HEK293 (cell line): ENCODE results near the gene PAM.
"Not testable (repeated sequence)": the region's sequence is repeated elsewhere in the genome, so short reads cannot be mapped to it uniquely, and the experiment has no call there.

ENCODE experiments used
- CTCF ChIA-PET: fragments of 350-600 bp; formaldehyde crosslinking; extraction: SDS; loops from one replicate; lab custom pipeline; 2021; ENCODE audit warnings: antibody characterized with exemption; lab: Yijun Ruan, JAX
- POLR2A ChIA-PET: fragments of 300-600 bp; formaldehyde crosslinking; extraction: SDS; loops from one replicate; lab custom pipeline; 2020; ENCODE audit warnings: antibody characterized with exemption, inconsistent platforms; lab: Yijun Ruan, JAX
- H3K27ac ChIP-seq: fragments of 200-500 bp; sonication (Bioruptor generic); 2 replicates; pipeline ENCODE4 v1.5.1; 2014; ENCODE audit warnings: low read depth, low read length, control low read depth, inconsistent platforms; ENCODE audit errors: extremely low read depth
- H3K36me3 ChIP-seq, 2 experiments: fragments of 200-500 bp in 1 of 2; sonication (Bioruptor generic) in 1 of 2; 1 replicate in 1 of 2; 2 replicates in 1 of 2; pipeline ENCODE4 v1.5.1; 2014 to 2017; ENCODE audit warnings: inconsistent platforms in 2 of 2, low read length in 2 of 2; ENCODE audit not compliant: control insufficient read depth in 2 of 2, insufficient read depth in 1 of 2
- H3K4me1 ChIP-seq: fragments of 200-500 bp; sonication (Bioruptor generic); 2 replicates; pipeline ENCODE4 v1.5.1; 2014; ENCODE audit warnings: mild to moderate bottlenecking, low read length, inconsistent platforms; ENCODE audit not compliant: control insufficient read depth, insufficient read depth
- H3K4me3 ChIP-seq: 2 replicates; pipeline ENCODE4 v1.5.1; 2011; ENCODE audit warnings: low read depth, mild to moderate bottlenecking, control low read depth, low read length, moderate library complexity
- H3K9me3 ChIP-seq: fragments of 200-500 bp; sonication (Bioruptor generic); 2 replicates; pipeline ENCODE4 v1.5.1; 2014; ENCODE audit warnings: low read depth, low read length, inconsistent platforms; ENCODE audit not compliant: control insufficient read depth, insufficient read depth
- FEZF1 ChIP-seq: fragments of 450-650 bp; formaldehyde crosslinking; IDR thresholded peaks from 2 replicates; pipeline ENCODE4 v1.5.1; 2016; ENCODE audit warnings: missing biosample characterization, missing genetic modification characterization
- IKZF3 ChIP-seq: fragments of 450-650 bp; IDR thresholded peaks from 2 replicates; pipeline ENCODE4 v1.5.0; 2018; ENCODE audit warnings: missing biosample characterization, mild to moderate bottlenecking, missing genetic modification characterization, moderate library complexity
- KLF9 ChIP-seq: fragments of 450-650 bp; formaldehyde crosslinking; IDR thresholded peaks from 2 replicates; pipeline ENCODE4 v1.5.1; 2016; ENCODE audit warnings: missing biosample characterization, missing genetic modification characterization, low read depth
- PRDM1 ChIP-seq: fragments of 450-650 bp; formaldehyde crosslinking; IDR thresholded peaks from 2 replicates; pipeline ENCODE4; 2016; ENCODE audit warnings: missing biosample characterization, missing genetic modification characterization
- ZIC2 ChIP-seq: fragments of 450-650 bp; formaldehyde crosslinking; IDR thresholded peaks from 2 replicates; pipeline ENCODE4 v1.5.1; 2016; ENCODE audit warnings: missing biosample characterization, missing genetic modification characterization
- ZNF202 ChIP-seq: fragments of 450-650 bp; formaldehyde crosslinking; IDR thresholded peaks from 2 replicates; pipeline ENCODE4 v1.5.1; 2016; ENCODE audit warnings: missing biosample characterization, missing genetic modification characterization, borderline replicate concordance
- ZNF600 ChIP-seq: fragments of 450-650 bp; formaldehyde crosslinking; IDR thresholded peaks from 2 replicates; pipeline ENCODE4 v1.5.1; 2016; ENCODE audit warnings: missing biosample characterization, missing genetic modification characterization
- ZNF76 ChIP-seq: fragments of 450-650 bp; formaldehyde crosslinking; IDR thresholded peaks from 2 replicates; pipeline ENCODE4; 2016; ENCODE audit warnings: low read depth, missing biosample characterization, missing genetic modification characterization, borderline replicate concordance
- TF ChIP-seq, protein P1 (sequence below): fragments of 450-650 bp; formaldehyde crosslinking; IDR thresholded peaks from 2 replicates; pipeline ENCODE4 v1.5.1; 2017; ENCODE audit warnings: missing biosample characterization, missing genetic modification characterization
- TF ChIP-seq, protein P2 (sequence below): fragments of 450-650 bp; formaldehyde crosslinking; IDR thresholded peaks from 2 replicates; pipeline ENCODE4 v1.5.1; 2016; ENCODE audit warnings: missing biosample characterization, missing genetic modification characterization
- TF ChIP-seq, protein P3 (sequence below): fragments of 450-650 bp; formaldehyde crosslinking; IDR thresholded peaks from 2 replicates; pipeline ENCODE4 v1.5.1; 2016; ENCODE audit warnings: missing biosample characterization, missing genetic modification characterization
- TF ChIP-seq, protein P4 (sequence below): sonication (generic); formaldehyde crosslinking; IDR thresholded peaks from 2 replicates; pipeline ENCODE4 v1.8.1; 2022; ENCODE audit warnings: mild to moderate bottlenecking, moderate library complexity, missing genetic modification reagents

PAM gene

DNA sequence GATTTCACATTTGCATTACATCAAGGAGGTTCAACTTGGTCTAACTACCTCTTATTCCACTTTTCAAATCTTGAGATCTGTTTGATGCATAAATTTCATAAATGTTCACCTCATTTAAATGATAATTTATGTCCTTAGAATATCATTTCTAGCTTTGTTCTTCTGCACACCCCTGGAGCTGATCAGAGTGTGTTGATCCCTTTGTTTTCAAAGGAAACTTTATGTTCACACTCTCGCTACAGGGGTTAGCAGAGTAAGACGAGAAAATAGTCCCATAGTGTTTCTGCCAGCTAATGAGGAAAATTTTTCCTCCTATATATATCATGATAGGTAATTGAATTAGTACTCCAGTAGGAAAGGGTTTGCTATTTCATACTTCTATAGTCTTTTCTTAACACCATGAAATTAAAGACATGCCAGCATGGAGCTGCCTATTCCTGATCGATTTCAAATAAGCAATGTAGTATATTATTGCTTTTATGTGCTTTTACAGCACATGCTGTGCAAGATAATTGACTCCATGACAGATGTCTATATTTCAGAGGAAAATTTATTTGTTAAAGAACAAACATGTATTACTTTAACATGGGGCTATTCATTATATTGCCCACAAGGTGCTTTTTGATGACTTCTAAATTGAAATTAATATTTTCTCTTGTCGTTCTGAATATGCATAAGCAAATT, 4.8 kb upstream of the PAM start:
- H3K4me1 ChIP-seq: peaks cover 25% of the 10 kb centered on the region
- H3K9me3 ChIP-seq: no peaks in the 10 kb centered on the region
- ChIA-PET CTCF (interaction anchor here (0.7 to 1.5 kb wide), 2 partner anchors 18 to 70 kb away, joined by 3 to 6 read pairs; no protein-coding TSS in a partner anchor), POLR2A (no interaction called here)
- H3K36me3 ChIP-seq: no peaks in the 10 kb centered on the region
- H3K4me3 ChIP-seq: no peak overlapping the region
- TF ChIP-seq, protein P1, sequence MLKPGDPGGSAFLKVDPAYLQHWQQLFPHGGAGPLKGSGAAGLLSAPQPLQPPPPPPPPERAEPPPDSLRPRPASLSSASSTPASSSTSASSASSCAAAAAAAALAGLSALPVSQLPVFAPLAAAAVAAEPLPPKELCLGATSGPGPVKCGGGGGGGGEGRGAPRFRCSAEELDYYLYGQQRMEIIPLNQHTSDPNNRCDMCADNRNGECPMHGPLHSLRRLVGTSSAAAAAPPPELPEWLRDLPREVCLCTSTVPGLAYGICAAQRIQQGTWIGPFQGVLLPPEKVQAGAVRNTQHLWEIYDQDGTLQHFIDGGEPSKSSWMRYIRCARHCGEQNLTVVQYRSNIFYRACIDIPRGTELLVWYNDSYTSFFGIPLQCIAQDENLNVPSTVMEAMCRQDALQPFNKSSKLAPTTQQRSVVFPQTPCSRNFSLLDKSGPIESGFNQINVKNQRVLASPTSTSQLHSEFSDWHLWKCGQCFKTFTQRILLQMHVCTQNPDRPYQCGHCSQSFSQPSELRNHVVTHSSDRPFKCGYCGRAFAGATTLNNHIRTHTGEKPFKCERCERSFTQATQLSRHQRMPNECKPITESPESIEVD (tag by site-specific recombination): peak; percentile 70
- TF ChIP-seq FEZF1 (tag by site-specific recombination) (peak; percentile 47), IKZF3 (tag by site-specific recombination) (0 out of 2 replicates have a peak, but pooled peaks have one; percentile 8), KLF9 (tag by site-specific recombination) (no peak), PRDM1 (tag by site-specific recombination) (0 out of 2 replicates have a peak, but pooled peaks have one; percentile 6), ZIC2 (peak; percentile 25; the same call in 1 of the 2 replicates), ZNF76 (tag by site-specific recombination) (no peak)
- TF ChIP-seq, protein P2, sequence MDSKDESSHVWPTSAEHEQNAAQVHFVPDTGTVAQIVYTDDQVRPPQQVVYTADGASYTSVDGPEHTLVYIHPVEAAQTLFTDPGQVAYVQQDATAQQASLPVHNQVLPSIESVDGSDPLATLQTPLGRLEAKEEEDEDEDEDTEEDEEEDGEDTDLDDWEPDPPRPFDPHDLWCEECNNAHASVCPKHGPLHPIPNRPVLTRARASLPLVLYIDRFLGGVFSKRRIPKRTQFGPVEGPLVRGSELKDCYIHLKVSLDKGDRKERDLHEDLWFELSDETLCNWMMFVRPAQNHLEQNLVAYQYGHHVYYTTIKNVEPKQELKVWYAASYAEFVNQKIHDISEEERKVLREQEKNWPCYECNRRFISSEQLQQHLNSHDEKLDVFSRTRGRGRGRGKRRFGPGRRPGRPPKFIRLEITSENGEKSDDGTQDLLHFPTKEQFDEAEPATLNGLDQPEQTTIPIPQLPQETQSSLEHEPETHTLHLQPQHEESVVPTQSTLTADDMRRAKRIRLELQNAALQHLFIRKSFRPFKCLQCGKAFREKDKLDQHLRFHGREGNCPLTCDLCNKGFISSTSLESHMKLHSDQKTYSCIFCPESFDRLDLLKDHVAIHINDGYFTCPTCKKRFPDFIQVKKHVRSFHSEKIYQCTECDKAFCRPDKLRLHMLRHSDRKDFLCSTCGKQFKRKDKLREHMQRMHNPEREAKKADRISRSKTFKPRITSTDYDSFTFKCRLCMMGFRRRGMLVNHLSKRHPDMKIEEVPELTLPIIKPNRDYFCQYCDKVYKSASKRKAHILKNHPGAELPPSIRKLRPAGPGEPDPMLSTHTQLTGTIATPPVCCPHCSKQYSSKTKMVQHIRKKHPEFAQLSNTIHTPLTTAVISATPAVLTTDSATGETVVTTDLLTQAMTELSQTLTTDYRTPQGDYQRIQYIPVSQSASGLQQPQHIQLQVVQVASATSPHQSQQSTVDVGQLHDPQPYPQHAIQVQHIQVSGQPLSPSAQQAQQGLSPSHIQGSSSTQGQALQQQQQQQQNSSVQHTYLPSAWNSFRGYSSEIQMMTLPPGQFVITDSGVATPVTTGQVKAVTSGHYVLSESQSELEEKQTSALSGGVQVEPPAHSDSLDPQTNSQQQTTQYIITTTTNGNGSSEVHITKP (tag by site-specific recombination): peak; percentile 80
- no peak overlapping the region for H3K27ac ChIP-seq

DNA sequence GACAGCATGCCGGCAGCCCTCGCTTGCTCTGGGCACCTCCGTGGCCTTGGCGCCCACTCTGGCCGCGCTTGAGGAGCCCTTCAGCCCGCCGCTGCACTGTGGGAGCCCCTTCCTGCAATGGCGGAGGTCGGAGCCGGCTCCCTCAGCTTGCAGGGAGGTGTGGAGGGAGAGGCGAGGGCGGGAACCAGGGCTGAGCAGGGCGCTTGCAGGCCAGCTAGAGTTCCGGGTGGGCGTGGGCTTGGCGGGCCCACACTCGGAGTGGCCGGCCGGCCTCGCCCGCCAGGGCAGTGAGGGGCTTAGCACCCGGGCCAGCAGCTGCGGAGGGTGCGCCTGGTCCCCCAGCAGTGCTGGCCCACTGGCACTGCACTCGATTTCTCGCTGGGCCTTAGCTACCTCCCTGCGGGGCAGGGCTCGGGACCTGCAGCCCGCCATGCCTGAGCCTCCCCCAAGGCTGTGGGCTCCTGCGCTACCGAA, 3.2 kb upstream of the PAM start:
- ChIA-PET POLR2A (interaction anchor here (0.7 kb wide), 1 partner anchor 12 kb away, joined by 3 read pairs; no protein-coding TSS in a partner anchor), CTCF (interaction anchor here (0.6 kb wide), 2 partner anchors 169 to 219 kb away, joined by 3 to 4 read pairs; no protein-coding TSS in a partner anchor)
- not testable (repeated sequence) for H3K27ac ChIP-seq
- TF ChIP-seq ZNF202 (tag by site-specific recombination): peak; percentile 75
- TF ChIP-seq, all 188 proteins: peak for 1; not testable (repeated sequence) for 187
- not testable (repeated sequence) for H3K4me3 ChIP-seq, H3K36me3 ChIP-seq, H3K9me3 ChIP-seq
- H3K4me1 ChIP-seq: peaks cover 25% of the 10 kb centered on the region

DNA sequence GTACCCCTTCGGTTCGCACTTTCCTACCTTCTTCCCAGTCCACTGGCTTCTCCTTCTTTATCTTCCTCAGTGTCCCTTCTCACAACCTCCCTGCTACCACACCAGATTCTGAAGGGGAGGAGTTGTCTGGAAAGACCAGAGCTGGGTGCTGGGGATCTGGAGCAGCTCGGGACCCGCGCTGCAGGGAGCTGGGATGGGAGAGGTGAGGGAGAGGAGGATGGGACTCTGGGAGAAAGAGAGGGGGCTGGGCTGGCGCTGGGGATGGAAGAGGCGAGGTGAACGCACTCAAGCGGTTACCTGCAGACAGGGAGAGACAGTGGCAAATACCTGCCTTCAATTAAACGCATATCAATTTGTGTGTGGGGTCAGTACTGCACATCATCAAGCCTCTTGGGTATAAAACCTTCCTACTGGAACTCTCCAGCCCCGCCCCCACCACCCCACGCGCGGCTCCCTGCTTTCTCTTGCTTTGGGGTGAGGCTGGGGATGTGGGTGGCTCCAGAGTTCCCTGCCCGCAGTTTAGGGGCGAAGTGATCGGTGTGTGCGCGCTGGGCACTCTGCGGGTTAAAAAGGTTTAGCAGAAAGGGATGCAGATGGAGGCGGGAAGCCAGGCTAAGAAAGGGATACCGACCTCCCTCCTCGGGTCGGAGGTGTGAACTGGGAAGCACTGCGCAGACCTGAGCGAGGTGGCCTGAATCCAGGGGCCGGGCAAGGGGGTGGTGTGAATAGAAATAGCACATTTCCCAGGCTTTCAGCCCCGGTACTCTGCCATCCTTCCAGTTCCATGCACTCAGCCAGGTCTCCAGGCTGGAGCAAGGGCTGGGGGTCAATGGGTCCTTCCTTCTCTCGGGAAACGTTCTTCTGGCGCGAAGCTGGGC, 977 bp upstream of the PAM start:
- CTCF ChIA-PET: no interaction called here
- Histone ChIP-seq H3K9me3 (no peaks in the 10 kb centered on the region), H3K27ac (peak overlapping the region; percentile 86; the same call in 1 of the 2 replicates), H3K4me1 (peaks cover 20% of the 10 kb centered on the region), H3K4me3 (peak overlapping the region; percentile 65), H3K36me3 (no peaks in the 10 kb centered on the region)
- 0 out of 2 replicates have a peak, but pooled peaks have one; percentile 13 for TF ChIP-seq ZNF600 (tag by site-specific recombination)
- TF ChIP-seq, protein P3, sequence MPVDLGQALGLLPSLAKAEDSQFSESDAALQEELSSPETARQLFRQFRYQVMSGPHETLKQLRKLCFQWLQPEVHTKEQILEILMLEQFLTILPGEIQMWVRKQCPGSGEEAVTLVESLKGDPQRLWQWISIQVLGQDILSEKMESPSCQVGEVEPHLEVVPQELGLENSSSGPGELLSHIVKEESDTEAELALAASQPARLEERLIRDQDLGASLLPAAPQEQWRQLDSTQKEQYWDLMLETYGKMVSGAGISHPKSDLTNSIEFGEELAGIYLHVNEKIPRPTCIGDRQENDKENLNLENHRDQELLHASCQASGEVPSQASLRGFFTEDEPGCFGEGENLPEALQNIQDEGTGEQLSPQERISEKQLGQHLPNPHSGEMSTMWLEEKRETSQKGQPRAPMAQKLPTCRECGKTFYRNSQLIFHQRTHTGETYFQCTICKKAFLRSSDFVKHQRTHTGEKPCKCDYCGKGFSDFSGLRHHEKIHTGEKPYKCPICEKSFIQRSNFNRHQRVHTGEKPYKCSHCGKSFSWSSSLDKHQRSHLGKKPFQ (tag by site-specific recombination): peak; percentile 97
- TF ChIP-seq, protein P4, sequence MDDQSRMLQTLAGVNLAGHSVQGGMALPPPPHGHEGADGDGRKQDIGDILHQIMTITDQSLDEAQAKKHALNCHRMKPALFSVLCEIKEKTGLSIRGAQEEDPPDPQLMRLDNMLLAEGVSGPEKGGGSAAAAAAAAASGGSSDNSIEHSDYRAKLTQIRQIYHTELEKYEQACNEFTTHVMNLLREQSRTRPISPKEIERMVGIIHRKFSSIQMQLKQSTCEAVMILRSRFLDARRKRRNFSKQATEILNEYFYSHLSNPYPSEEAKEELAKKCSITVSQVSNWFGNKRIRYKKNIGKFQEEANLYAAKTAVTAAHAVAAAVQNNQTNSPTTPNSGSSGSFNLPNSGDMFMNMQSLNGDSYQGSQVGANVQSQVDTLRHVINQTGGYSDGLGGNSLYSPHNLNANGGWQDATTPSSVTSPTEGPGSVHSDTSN (CRISPR knock-in tag): no peak
- POLR2A ChIA-PET: interaction anchor here (0.7 to 1.2 kb wide), 4 partner anchors 9 to 366 kb away, joined by 3 to 5 read pairs (median 4); partner anchors contain the start of genes GIN1 and PPIP5K2
